HepG2 (cell line): ENCODE measurements around the gene PPP6R2. TPM values are rescaled to one million over a fixed set of nuclear protein-coding genes. Genes with fewer than 3 reads are reported as not detected.

Source experiments
- CREB1 ChIP-seq, 2 experiments: fragments of 450-650 bp in 1 of 2; IDR thresholded peaks; 2 replicates each; pipeline ENCODE4 v1.6.1; 2016 to 2017; ENCODE audit warnings: control low read depth in 1 of 2, mild to moderate bottlenecking in 1 of 2, missing compliant biosample characterization in 1 of 2, missing genetic modification characterization in 1 of 2
- FOXO4 ChIP-seq: sonication (generic); formaldehyde crosslinking; conservative IDR thresholded peaks from 2 replicates; pipeline ENCODE4 v1.8.1; 2023; ENCODE audit warnings: missing genetic modification reagents
- GABPA ChIP-seq, 2 experiments: IDR thresholded peaks; 2 replicates each; pipeline ENCODE4 v1.6.1; 2011 to 2016; ENCODE audit warnings: low read depth in 2 of 2, low read length in 1 of 2, missing biosample characterization in 1 of 2, missing genetic modification characterization in 1 of 2
- GLI4 ChIP-seq: sonication (generic); formaldehyde crosslinking; IDR thresholded peaks from 2 replicates; pipeline ENCODE4 v1.5.1; 2020; ENCODE audit warnings: missing genetic modification reagents, mild to moderate bottlenecking, moderate library complexity, borderline replicate concordance
- GMEB2 ChIP-seq: IDR thresholded peaks from 2 replicates; pipeline ENCODE4 v1.6.1; 2016; ENCODE audit warnings: missing biosample characterization, missing genetic modification reagents, low read depth
- HDAC6 ChIP-seq: fragments of 200-600 bp; sonication (generic); IDR thresholded peaks from 2 replicates; pipeline ENCODE4 v1.7.0; 2017; ENCODE audit warnings: mild to moderate bottlenecking, antibody characterized with exemption, low read length, low read depth
- NFRKB ChIP-seq: fragments of 450-650 bp; IDR thresholded peaks from 2 replicates; pipeline ENCODE4 v1.6.1; 2017
- PAX8 ChIP-seq: sonication (generic); formaldehyde crosslinking; IDR thresholded peaks from 2 replicates; pipeline ENCODE4 v1.8.0; 2022; ENCODE audit warnings: mild to moderate bottlenecking, missing genetic modification reagents, borderline replicate concordance
- POGZ ChIP-seq: sonication (generic); formaldehyde crosslinking; IDR thresholded peaks from 2 replicates; pipeline ENCODE4 v1.4.0; 2020; ENCODE audit warnings: mild to moderate bottlenecking, missing genetic modification reagents
- RAD51 ChIP-seq: fragments of 450-650 bp; IDR thresholded peaks from 2 replicates; pipeline ENCODE4 v1.6.1; 2016; ENCODE audit warnings: borderline replicate concordance
- SETDB1 ChIP-seq: sonication (generic); formaldehyde crosslinking; IDR thresholded peaks from 2 replicates; pipeline ENCODE4 v1.5.1; 2020; ENCODE audit warnings: missing genetic modification reagents, mild to moderate bottlenecking, borderline replicate concordance
- SRSF9 ChIP-seq: fragments of 200-400 bp; formaldehyde crosslinking; IDR thresholded peaks from 2 replicates; pipeline ENCODE4 v1.6.1; 2018; ENCODE audit warnings: borderline replicate concordance, mild to moderate bottlenecking, low read depth, low read length; ENCODE audit not compliant: insufficient read depth, poor library complexity, severe bottlenecking
- SSRP1 ChIP-seq: IDR thresholded peaks from 2 replicates; pipeline ENCODE4 v1.6.1; 2016; ENCODE audit warnings: control low read depth
- ZNF567 ChIP-seq: sonication (generic); formaldehyde crosslinking; IDR thresholded peaks from 2 replicates; pipeline ENCODE4 v1.8.1; 2023; ENCODE audit warnings: mild to moderate bottlenecking, missing genetic modification reagents, borderline replicate concordance
- ZNF598 ChIP-seq: sonication (generic); formaldehyde crosslinking; IDR thresholded peaks from 2 replicates; pipeline ENCODE4 v1.5.1; 2020; ENCODE audit warnings: mild to moderate bottlenecking, missing genetic modification reagents, borderline replicate concordance
- ZNF704 ChIP-seq: sonication (generic); formaldehyde crosslinking; IDR thresholded peaks from 2 replicates; pipeline ENCODE4 v1.8.1; 2023; ENCODE audit warnings: mild to moderate bottlenecking, inconsistent platforms, moderate library complexity, missing genetic modification reagents, borderline replicate concordance
- ZNF83 ChIP-seq: sonication (generic); formaldehyde crosslinking; IDR thresholded peaks from 2 replicates; pipeline ENCODE4 v1.4.0; 2020; ENCODE audit warnings: missing genetic modification reagents, mild to moderate bottlenecking, borderline replicate concordance
- ZXDC ChIP-seq: sonication (generic); formaldehyde crosslinking; IDR thresholded peaks from 2 replicates; pipeline ENCODE4 v1.5.0; 2020; ENCODE audit warnings: mild to moderate bottlenecking, missing genetic modification reagents
- polyA plus RNA-seq, 8 experiments: library from polyadenylated mRNA; depleted of rRNA in 3 of 8; stranded (reverse) in 7 of 8; unstranded in 1 of 8; fragments of >200 nt; fragmentation: Illumina TruSeq in 4 of 8; extraction: Trizol in 4 of 8; gene quantifications; 2 replicates each; pipeline versions ENCODE4 v1.2.1 to v1.2.3, GENCODE V29; 2011 to 2016; ENCODE audit warnings: low read depth in 4 of 8, missing spikeins in 1 of 8, mixed read lengths in 1 of 8; ENCODE audit not compliant: insufficient read depth in 1 of 8
- total RNA-seq, 5 experiments: library from RNA; depleted of rRNA; stranded (reverse); fragments of >200 nt; fragmentation: Illumina TruSeq; extraction: Trizol; gene quantifications; 2 replicates each; pipeline ENCODE4 v1.2.3, GENCODE V29; 2016; ENCODE audit warnings: low read depth in 1 of 5
- TF ChIP-seq, protein P1 (sequence below): sonication (generic); formaldehyde crosslinking; IDR thresholded peaks from 2 replicates; pipeline ENCODE4 v1.5.0; 2020; ENCODE audit warnings: missing genetic modification reagents

The PPP6R2 gene
- total and polyA plus RNA-seq, 2 of the 13 experiments (the other 11 are each of a cell fraction or from before 2014, with no cell fraction given) = 55.0 to 102 TPM

DNA sequence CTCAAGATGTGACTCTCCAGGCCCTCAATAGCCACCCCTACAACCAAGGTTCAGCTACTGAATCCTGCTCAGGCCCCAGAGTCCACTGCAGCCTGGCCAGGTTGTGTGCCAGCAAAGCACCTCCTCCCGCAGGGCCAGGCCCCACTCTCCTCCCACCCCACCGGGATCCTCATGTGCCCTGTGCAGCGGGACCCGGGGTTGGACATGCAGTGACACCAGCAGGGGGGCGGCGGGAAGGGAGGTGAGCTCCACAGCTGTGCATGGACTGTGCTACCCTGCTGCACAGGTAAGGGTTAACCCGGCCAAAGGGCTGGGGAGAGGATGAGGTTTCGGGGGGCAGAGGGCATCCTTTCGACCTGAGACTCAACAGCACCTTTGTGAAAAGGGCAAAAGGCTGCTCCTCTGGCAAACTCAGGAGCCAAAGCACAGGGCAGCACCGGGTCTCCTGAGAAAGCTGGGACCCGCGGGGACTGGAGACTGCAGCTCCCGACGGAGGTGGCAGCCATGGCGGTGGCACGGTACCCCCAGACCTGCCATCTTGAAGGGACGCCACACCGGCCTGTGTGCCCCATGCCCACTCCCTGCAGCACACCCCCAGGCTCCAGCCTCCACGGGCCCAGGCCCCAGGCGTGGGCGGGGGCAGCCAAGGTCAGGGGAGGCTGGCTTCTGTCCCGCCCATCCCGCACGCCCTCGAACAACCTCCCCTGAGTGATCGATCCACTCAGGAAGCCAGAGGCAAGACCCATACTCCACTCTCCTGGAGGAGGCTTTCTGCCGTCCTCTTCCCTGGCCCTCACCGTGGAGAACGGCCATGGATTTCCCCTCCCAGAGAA lies 46.3 kb upstream of the PPP6R2 start (continued):
- TF ChIP-seq, protein P1, sequence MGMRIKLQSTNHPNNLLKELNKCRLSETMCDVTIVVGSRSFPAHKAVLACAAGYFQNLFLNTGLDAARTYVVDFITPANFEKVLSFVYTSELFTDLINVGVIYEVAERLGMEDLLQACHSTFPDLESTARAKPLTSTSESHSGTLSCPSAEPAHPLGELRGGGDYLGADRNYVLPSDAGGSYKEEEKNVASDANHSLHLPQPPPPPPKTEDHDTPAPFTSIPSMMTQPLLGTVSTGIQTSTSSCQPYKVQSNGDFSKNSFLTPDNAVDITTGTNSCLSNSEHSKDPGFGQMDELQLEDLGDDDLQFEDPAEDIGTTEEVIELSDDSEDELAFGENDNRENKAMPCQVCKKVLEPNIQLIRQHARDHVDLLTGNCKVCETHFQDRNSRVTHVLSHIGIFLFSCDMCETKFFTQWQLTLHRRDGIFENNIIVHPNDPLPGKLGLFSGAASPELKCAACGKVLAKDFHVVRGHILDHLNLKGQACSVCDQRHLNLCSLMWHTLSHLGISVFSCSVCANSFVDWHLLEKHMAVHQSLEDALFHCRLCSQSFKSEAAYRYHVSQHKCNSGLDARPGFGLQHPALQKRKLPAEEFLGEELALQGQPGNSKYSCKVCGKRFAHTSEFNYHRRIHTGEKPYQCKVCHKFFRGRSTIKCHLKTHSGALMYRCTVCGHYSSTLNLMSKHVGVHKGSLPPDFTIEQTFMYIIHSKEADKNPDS (CRISPR knock-in tag) = no peak
- TF ChIP-seq CREB1 (IDR thresholded peaks at IDR 0.05) = no peak
- no peak for TF ChIP-seq CREB1 (CRISPR knock-in tag; IDR thresholded peaks at IDR 0.05)
- no peak for TF ChIP-seq NFRKB
- TF ChIP-seq ZNF83 (CRISPR knock-in tag) = no peak
- no peak for TF ChIP-seq POGZ (CRISPR knock-in tag)
- no peak for TF ChIP-seq FOXO4
- TF ChIP-seq GABPA (IDR thresholded peaks at IDR 0.05; ENCODE audit: low read depth, low read length) = no peak
- no peak for TF ChIP-seq GABPA (CRISPR knock-in tag; IDR thresholded peaks at IDR 0.05; ENCODE audit: low read depth)
- no peak for TF ChIP-seq SETDB1 (CRISPR knock-in tag)
- TF ChIP-seq ZNF567 (CRISPR knock-in tag) = peak; percentile 56; the same call in 1 of the 2 replicates
- TF ChIP-seq GMEB2 = no peak
- TF ChIP-seq SSRP1 (CRISPR knock-in tag) = no peak
- TF ChIP-seq ZXDC (CRISPR knock-in tag) = no peak
- no peak for TF ChIP-seq RAD51
- TF ChIP-seq ZNF704 (CRISPR knock-in tag) = no peak
- no peak for TF ChIP-seq SRSF9
- TF ChIP-seq HDAC6 = no peak
- TF ChIP-seq ZNF598 (CRISPR knock-in tag) = no peak
- TF ChIP-seq GLI4 (CRISPR knock-in tag) = no peak
- TF ChIP-seq PAX8 = no peak; the same call in 1 of the 2 replicates
